SIG-M5 (cell line): ENCODE measurements around the gene KCNN3.

Experiments used
- DNase-seq: peaks from one replicate; lab custom pipeline; 2025; lab: John Stamatoyannopoulos, UW

KCNN3 gene

DNA sequence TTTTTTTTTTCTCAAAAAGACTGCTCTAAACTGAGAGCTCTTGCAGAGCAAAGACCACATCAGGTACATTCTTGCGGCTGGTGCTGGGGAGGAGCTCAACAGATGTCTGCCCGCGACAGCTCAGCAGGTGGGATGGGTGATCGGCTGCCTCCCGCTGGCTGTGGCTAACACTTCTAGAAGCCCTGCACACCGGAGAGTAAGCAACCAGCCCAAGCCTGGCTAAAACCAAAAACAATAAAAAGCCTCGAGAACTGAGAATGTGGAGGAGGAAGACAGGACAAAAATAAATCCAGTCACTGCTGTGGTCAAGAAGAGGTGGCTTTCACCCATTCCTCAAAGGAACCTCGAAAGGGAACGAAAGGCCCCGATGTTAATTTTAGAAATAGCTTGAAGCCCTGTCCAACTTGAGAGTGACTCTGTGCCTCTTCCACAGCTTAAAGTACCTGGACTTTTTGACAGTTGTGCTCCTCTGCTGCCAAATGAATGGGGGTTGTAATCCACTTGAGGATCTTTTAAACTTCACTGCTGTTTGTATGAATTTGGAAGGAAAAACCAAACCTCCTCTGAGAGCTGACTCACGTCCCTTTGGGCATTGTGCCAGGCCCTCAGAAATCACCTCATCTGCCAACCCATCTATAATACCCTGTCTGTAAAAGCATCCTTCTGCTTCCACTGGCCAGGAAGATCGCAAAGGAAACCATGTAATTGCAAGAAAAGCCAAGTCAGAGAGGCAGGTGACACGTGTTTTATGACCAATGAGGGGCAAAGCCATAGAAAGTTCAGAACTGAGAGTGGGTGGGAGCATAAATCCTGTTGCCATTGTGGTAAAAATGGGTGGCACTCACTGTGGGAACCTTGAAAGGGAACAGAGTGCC lies 78.6 kb downstream of the KCNN3 start:
- no peak for DNase-seq

- DNase-seq, result no peak
Measured at GRCh38 chr1:154788886-154789285, 81.2 kb downstream of the KCNN3 start.

DNA sequence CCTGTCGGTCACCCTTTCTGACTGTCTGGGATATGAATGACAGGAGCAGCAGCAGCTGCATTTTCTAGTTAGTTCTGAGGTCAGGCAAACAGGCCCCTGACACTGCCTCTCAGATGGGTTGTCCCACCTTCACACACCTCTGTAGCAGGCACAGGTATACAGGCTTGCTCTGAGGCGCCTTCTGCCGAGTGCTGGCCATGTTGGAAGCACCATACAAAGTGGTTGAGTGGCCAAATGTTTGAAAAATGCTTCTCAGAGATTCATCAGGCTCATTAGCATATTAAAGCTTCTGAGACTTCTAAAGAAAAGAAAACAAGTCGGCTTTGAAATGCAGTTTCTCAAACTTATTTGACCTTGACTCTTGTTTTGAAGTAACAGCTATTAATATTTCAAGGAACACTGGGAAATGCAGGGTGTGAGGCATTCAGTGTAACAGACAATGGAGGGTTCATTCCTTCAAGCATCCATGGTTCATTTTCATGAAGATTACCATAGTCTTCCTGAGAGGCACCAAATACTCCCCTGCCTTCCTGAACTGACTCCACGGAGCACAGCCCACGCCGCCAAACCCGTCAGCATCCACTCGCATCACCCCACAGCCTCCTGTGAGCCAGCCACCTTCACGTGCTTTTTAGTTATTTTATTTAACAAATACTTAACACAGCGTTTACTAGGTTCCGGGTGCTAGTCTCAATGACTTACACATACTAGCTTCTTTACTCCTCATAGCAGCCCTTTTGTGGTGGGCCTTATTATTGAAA lies 81.8 kb downstream of the KCNN3 start:
- no peak for DNase-seq

DNA sequence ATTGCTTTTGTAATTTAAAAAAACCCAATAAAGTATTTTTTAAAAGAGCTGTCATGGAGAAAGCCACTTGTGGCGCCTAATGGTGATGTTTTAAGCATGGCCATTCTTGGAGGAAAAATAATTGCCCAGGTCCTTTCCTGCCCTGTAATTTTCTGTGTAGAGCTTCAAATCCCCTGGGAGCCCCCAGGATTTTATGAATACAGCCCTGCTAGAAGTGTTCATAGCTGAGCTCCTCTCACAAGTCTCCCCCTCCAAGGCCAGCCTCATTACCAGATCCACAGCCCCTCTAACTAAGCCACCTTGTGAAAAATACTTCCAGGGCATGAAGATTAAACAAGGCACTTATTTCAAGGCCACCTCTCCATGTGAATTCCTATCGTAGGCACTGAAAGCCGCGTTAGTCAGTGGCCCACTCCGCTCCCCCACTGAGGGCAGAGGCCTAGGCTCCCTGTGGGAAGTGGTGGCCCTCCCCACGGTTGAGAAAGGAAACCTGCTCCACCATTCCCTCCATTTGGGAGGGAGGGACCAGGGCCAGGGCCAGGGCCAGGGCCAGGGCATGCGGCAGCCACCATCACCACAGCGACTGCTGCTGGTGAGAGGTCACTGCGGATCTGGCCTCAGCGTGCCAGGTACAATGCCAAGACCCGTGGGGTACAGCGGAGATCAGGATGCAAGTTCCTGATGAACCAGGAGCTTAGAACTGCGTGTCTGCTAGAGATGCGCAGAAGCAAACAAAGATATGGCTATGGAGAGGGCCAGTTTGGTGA lies 83.1 kb downstream of the KCNN3 start:
- no peak for DNase-seq

DNA sequence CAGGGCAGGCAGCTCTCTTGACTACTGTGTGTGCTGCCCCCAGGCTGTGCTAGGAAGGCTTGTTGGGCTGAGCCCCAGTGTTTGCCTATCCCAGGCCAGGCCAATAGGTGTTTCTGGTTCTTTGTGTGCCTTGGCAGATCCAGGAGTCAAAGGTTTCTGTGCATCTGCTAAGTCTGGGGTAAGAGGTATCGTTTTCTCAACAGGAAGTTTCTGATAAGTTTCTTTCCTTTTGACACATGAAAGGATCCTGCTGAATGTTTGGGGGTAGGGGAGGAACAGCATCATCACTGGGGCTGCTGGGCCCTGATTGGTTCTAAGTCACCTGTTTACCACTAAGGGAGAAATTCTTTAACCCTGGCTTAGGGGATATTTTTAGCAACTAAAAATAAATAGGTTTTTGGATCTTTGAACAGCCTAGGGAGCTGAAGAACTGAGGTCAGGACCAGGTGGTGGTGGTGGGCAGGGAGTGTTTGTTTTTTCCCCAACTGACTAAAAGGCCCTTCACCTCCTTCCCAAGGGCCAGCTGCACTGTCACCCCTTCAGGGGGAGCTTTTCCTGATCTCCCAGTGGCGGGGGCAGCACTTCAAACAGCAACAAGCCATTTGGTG lies 85.1 kb downstream of the KCNN3 start:
- DNase-seq, result no peak

DNA sequence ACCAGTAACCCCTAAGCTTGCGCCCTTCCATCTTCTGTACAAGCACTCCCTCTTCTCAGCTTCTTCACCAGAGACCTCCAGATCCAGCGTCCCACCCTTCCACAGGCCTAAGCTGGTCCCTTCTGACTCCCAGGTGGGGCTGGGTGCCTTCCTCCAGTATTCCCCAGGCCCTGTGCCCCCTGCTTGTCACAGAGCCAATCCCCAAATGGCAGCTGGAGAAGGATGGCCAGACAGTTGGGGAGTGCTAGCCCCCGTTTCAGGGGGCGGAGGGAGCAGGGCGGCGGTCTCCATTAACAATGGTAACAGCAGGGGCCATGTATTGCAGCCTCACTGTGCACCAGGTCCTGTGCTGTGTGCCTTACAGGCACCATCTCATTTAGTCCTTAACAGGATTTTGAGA lies 85.7 kb downstream of the KCNN3 start:
- no peak for DNase-seq

- no peak for DNase-seq
Measured at GRCh38 chr1:154783976-154784375, 86.1 kb downstream of the KCNN3 start.

DNA sequence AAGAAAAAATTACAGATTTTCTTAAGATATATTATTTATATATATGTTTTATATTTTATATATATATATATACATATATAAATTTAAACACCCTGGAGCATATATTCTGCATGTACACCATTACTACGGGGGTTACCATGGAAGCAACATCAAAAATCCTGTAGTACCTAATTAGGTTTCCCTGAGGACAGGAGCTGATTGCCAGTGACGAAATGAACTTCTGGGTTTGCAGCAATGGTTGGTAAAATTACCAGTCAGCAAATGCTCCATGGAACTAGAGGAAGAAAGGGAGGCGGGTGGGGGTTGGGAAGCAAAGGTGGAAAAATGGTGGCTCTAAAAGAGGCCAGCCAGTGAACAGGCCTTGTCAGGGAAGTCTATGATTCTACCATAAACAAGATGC lies 89.5 kb downstream of the KCNN3 start:
- no peak for DNase-seq

DNA sequence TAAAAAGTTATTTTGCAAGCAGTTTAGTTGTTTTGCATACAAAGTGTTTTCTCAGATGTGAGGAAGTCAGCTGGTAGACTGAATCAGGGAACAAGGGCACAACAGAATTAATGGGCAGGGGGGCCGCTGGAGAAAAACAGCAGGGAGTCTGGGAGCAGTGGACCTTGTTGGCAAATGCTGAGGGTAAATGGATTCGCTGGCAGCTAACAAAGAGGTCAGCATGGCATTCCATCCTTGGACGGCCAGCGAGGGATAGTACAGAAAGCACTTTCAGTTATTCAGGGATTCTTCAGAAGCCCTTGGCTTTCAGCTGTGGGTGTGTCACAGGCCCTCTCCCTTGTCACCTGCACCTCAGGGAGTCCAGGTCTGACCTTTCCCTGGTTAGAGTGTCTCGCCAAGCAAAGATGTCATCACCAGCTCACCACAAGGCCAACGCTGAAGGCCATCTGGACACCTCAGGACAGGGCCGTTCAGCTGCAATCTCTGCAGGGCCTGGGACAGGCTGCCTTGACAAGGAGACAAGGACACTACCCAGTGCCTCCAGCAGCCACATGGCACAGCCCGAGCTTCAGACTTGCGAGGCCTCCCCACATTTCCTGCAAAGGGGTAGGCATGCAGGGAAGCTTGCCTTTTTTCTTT lies 90.4 kb downstream of the KCNN3 start:
- DNase-seq, result no peak

DNA sequence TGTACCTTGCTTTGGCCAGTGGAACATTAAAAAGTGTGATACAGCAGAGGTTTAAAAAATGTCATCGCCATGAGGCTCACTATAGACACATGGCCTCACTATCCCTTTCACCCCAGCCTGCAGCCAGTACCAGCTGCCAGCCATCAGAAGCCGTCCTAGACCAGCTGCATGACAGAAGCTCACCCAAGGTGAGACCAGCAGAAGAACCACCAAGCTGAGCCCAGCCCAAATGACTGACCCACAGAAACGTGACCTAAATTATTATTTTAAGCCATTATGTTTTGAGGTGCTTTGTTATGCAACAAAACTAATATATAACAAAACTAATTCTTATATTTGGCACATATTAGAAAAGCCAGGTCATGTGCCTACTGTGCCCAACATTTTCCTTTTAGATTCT lies 91.1 kb downstream of the KCNN3 start:
- DNase-seq, result no peak

DNA sequence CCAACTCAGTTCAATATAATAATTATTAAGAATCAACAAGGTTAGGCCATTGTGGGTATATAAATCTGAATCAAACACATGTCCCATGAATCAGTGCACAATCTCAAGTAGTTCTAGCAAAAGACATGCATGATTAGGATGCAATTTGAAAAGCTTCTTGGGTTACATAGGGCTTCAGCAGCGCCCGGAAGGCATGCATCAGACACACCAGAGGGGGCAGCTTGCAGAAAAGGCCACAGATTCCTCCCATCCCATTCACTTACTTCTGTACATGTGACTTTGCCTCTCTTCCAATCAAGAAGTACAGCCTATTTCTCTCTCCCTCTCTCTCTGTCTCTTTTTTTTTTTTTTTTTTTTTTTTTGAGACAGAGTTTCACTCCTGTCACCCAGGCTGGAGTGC lies 91.8 kb downstream of the KCNN3 start:
- no peak for DNase-seq

DNA sequence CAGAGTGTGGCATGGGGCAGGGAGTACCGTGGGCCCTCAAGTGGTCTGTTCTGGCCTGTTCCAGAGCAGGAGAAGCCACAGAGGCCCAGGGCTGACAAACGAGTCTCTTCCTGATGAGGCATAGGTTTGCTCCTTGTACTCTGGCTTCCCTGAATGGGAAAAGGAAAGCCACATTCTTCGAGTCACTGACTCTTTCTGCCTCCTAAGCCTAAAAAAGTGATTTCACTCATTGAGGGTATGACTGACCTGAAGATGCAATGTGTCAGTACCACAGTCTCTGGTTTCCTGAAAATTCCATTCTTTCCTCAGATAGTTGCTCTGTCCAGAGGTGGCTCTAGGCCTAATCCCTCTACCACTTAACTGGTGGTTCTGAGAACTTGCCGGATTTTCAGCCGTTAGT lies 92.3 kb downstream of the KCNN3 start:
- no peak for DNase-seq

GRCh38 chr1:154777154-154777553 lies 92.9 kb downstream of the KCNN3 start:
- no peak for DNase-seq

- DNase-seq, result no peak
Measured at GRCh38 chr1:154775621-154776605, 94.2 kb downstream of the KCNN3 start.

- DNase-seq, result no peak
Measured at GRCh38 chr1:154774175-154774855, 95.8 kb downstream of the KCNN3 start.

GRCh38 chr1:154773551-154773950 lies 96.5 kb downstream of the KCNN3 start:
- no peak for DNase-seq

GRCh38 chr1:154772606-154773506 lies 97.2 kb downstream of the KCNN3 start:
- DNase-seq, result no peak

- no peak for DNase-seq
Measured at GRCh38 chr1:154772056-154772455, 98.0 kb downstream of the KCNN3 start.
